Fibroblast of peridontal ligament (primary cell): ENCODE data around the gene SMIM36.
"Not testable (repeated sequence)": the region's sequence is repeated elsewhere in the genome, so short reads cannot be mapped to it uniquely, and the experiment has no call there.

Source experiments
- DNase-seq: peaks from one replicate; pipeline ENCODE4 v3.0.0-alpha.2; 2010; ENCODE audit errors: extremely low read depth

Gene SMIM36

GRCh38 chr17:55507669-55508068, 3.6 kb downstream of the SMIM36 start:
- not testable (repeated sequence) for DNase-seq

- not testable (repeated sequence) for DNase-seq
Observed at GRCh38 chr17:55501626-55502025, 9.6 kb downstream of the SMIM36 start.

- no peak for DNase-seq
Observed at GRCh38 chr17:55500103-55500502, 11.1 kb downstream of the SMIM36 start.

- peak; percentile 27 for DNase-seq
Observed at GRCh38 chr17:55496094-55496881, 15.0 kb downstream of the SMIM36 start.

GRCh38 chr17:55495239-55495638, 16.0 kb downstream of the SMIM36 start:
- no peak for DNase-seq

GRCh38 chr17:55492781-55493341, 18.4 kb downstream of the SMIM36 start:
- DNase-seq: no peak

GRCh38 chr17:55490376-55490775, 20.9 kb downstream of the SMIM36 start:
- no peak for DNase-seq

- DNase-seq: no peak
Observed at GRCh38 chr17:55487695-55488432, 23.4 kb downstream of the SMIM36 start.

GRCh38 chr17:55484575-55484974, 26.7 kb downstream of the SMIM36 start:
- no peak for DNase-seq

GRCh38 chr17:55482591-55483389, 28.5 kb downstream of the SMIM36 start:
- no peak for DNase-seq

- no peak for DNase-seq
Observed at GRCh38 chr17:55480631-55481315, 30.5 kb downstream of the SMIM36 start.

- DNase-seq: no peak
Observed at GRCh38 chr17:55479903-55480302, 31.3 kb downstream of the SMIM36 start.

GRCh38 chr17:55478971-55479370, 32.3 kb downstream of the SMIM36 start:
- DNase-seq: no peak

- peak; percentile 18 for DNase-seq
Observed at GRCh38 chr17:55466671-55467070, 44.6 kb downstream of the SMIM36 start.

GRCh38 chr17:55465771-55466170, 45.5 kb downstream of the SMIM36 start:
- not testable (repeated sequence) for DNase-seq

GRCh38 chr17:55463600-55463999, 47.7 kb downstream of the SMIM36 start:
- DNase-seq: no peak

- peak; percentile 14 for DNase-seq
Observed at GRCh38 chr17:55462711-55463110, 48.5 kb downstream of the SMIM36 start.

GRCh38 chr17:55462234-55462633, 49.0 kb downstream of the SMIM36 start:
- DNase-seq: no peak

GRCh38 chr17:55458978-55459377, 52.3 kb downstream of the SMIM36 start:
- peak; percentile 77 for DNase-seq

- no peak for DNase-seq
Observed at GRCh38 chr17:55458287-55458900, 52.9 kb downstream of the SMIM36 start.
